ENCODE measurements around the gene TFAP2A.

- TF ChIP-seq ZNF114 (tag by site-specific recombination; IDR thresholded peaks at IDR 0.05), result no peak
- TF ChIP-seq KLF7 (tag by site-specific recombination; IDR thresholded peaks at IDR 0.05; ENCODE audit: borderline replicate concordance), result no peak
Observed at GRCh38 chr6:10386220-10386619, 28.7 kb downstream of the TFAP2A start.

Measured in HEK293 (cell line).